ENCODE measurements around the gene IL7R. TPM values are rescaled to one million over a fixed set of nuclear protein-coding genes. Genes with fewer than 3 reads are reported as not detected.

The IL7R gene
- total and polyA plus RNA-seq, 2 donors (not counting 3 experiments of a cell fraction or from before 2014, with no cell fraction given), result 1.0 to 1.2 TPM

DNA sequence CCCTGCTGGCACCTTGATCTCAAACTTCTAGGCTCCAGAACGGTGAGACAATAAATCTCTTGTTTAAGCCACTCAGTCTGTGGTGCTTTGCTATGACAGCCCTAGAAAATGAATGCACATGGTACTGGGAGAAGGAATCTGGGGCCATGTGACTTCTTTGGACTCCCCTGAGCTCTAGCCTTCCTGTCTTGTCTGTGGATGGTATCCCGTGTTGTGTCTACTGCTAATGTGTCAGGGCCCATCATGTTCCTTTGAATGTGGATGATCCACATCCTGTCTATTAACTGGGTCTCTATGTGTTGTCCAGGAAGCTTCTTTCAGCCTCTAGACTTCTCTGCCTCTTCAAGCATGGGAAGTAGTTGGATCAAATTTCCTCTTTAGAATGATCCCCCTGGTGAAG, 25.1 kb downstream of the IL7R start:
- no peak for DNase-seq (ENCODE audit: low read depth, low spot score)
- POLR2A ChIA-PET, result no interaction called here
- BruUV-seq (replicated peaks), result no TSS peak
- Histone ChIP-seq H3K4me1 (ENCODE audit: control insufficient read depth, extremely low read depth, insufficient read depth, low read length) (peaks cover 10% of the 10 kb centered on the region), H3K4me3 (replicated peaks in 1 of 3; ENCODE audit: insufficient read depth in 1 of 3, low read depth in 1 of 3, low read length in 3 of 3) (no peak overlapping the region), H3K36me3 (ENCODE audit: control insufficient read depth in 2 of 2, extremely low read depth in 1 of 2, insufficient read depth in 2 of 2, low read length in 2 of 2) (no peaks in the 10 kb centered on the region), H3K9ac (replicated peaks; ENCODE audit: extremely low read depth, insufficient read depth, low read length) (no peak overlapping the region), H3K4me2 (ENCODE audit: insufficient read depth, low read length) (no peak overlapping the region), H3K27me3 (ENCODE audit: control insufficient read depth in 2 of 2, insufficient read depth in 2 of 2, low read length in 2 of 2) (no peaks in the 10 kb centered on the region), H3K79me2 (ENCODE audit: control insufficient read depth, insufficient read depth, low read length) (no peaks in the 10 kb centered on the region), H3K9me1 (replicated peaks; ENCODE audit: control insufficient read depth, extremely low read depth, insufficient read depth, low read length) (no peaks in the 10 kb centered on the region), H4K20me1 (replicated peaks; ENCODE audit: control insufficient read depth, extremely low read depth, insufficient read depth, low read length) (no peaks in the 10 kb centered on the region), H3K27ac (ENCODE audit: insufficient read depth, low read depth, low read length) (no peak overlapping the region), H3K9me3 (replicated peaks; ENCODE audit: control insufficient read depth, insufficient read depth, low read length) (no peaks in the 10 kb centered on the region), H2AFZ (ENCODE audit: low read depth, low read length) (no peak overlapping the region)
- CTCF ChIA-PET, result no interaction called here
- intact Hi-C loops (cut with micrococcal nuclease) (no loop called here), dilution Hi-C loops (cut with MboI; ENCODE audit: extremely low pct_ligation_motif_present, low sequenced_read_pairs) (no loop called here)
- TF ChIP-seq EZH2 (IDR thresholded peaks at IDR 0.05; ENCODE audit: borderline replicate concordance, low read depth, low read length, severe bottlenecking) (no peak), JUN (IDR thresholded peaks at IDR 0.05; ENCODE audit: borderline replicate concordance, insufficient read depth, insufficient read length, low read depth) (no peak), POLR2A (IDR thresholded peaks at IDR 0.05; ENCODE audit: low read depth, low read length) (no peak), MYC (IDR thresholded peaks at IDR 0.05; ENCODE audit: low read depth, low read length) (no peak), GATA2 (IDR thresholded peaks at IDR 0.05; ENCODE audit: insufficient read depth, insufficient read length, low read depth, low read length) (no peak), FOS (IDR thresholded peaks at IDR 0.05; ENCODE audit: borderline replicate concordance, insufficient read depth, low read length) (no peak), POLR2AphosphoS5 (IDR thresholded peaks at IDR 0.05; ENCODE audit: insufficient read depth, low read depth, low read length) (no peak)
- TF ChIP-seq, protein P1, sequence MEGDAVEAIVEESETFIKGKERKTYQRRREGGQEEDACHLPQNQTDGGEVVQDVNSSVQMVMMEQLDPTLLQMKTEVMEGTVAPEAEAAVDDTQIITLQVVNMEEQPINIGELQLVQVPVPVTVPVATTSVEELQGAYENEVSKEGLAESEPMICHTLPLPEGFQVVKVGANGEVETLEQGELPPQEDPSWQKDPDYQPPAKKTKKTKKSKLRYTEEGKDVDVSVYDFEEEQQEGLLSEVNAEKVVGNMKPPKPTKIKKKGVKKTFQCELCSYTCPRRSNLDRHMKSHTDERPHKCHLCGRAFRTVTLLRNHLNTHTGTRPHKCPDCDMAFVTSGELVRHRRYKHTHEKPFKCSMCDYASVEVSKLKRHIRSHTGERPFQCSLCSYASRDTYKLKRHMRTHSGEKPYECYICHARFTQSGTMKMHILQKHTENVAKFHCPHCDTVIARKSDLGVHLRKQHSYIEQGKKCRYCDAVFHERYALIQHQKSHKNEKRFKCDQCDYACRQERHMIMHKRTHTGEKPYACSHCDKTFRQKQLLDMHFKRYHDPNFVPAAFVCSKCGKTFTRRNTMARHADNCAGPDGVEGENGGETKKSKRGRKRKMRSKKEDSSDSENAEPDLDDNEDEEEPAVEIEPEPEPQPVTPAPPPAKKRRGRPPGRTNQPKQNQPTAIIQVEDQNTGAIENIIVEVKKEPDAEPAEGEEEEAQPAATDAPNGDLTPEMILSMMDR (IDR thresholded peaks at IDR 0.05; ENCODE audit: extremely low read depth in 1 of 2, insufficient read depth in 1 of 2, low read depth in 1 of 2, low read length in 2 of 2), result no peak
- TF ChIP-seq, protein P2, sequence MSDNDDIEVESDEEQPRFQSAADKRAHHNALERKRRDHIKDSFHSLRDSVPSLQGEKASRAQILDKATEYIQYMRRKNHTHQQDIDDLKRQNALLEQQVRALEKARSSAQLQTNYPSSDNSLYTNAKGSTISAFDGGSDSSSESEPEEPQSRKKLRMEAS (IDR thresholded peaks at IDR 0.05; ENCODE audit: insufficient read depth, insufficient read length), result no peak
- FAIRE-seq, result no peak

Measured in endothelial cell of umbilical vein (primary cell).